Adrenal gland (tissue), 5 donors: ENCODE measurements around the gene ERCC4.

Source experiments
- CTCF ChIP-seq, 6 experiments: fragments of 450-650 bp in 4 of 6; fragments of 200-600 bp in 2 of 6; sonication (generic) in 1 of 6; IDR thresholded peaks; 1 replicate in 5 of 6; 2 replicates in 1 of 6; pipeline versions ENCODE4 v1.5.1 to v1.8.0; 2016 to 2021; ENCODE audit warnings: antibody characterized with exemption in 6 of 6, mild to moderate bottlenecking in 2 of 6, moderate library complexity in 1 of 6
- POLR2A ChIP-seq, 2 donors: fragments of 450-650 bp; IDR thresholded peaks; one replicate each; pipeline ENCODE4 v1.6.1; 2017; ENCODE audit warnings: antibody characterized with exemption in 2 of 2, mild to moderate bottlenecking in 2 of 2, moderate library complexity in 1 of 2
- donor health status: DM: no; HTN: no; CAD: no.

- TF ChIP-seq CTCF (IDR thresholded peaks at IDR 0.05) = no peak
- TF ChIP-seq POLR2A (IDR thresholded peaks at IDR 0.05) = no peak
These were observed 15.7 kb upstream of the ERCC4 start for GRCh38 chr16:13904179-13904691.
